Central memory CD4-positive, alpha-beta T cell (primary cell): Measurements from ENCODE around the gene ELOVL6.
"Not testable (repeated sequence)": the region's sequence is repeated elsewhere in the genome, so short reads cannot be mapped to it uniquely, and the experiment has no call there.

ENCODE experiments used
- DNase-seq: peaks from one replicate; pipeline ENCODE4 v3.0.0; 2022

ELOVL6 gene

DNA sequence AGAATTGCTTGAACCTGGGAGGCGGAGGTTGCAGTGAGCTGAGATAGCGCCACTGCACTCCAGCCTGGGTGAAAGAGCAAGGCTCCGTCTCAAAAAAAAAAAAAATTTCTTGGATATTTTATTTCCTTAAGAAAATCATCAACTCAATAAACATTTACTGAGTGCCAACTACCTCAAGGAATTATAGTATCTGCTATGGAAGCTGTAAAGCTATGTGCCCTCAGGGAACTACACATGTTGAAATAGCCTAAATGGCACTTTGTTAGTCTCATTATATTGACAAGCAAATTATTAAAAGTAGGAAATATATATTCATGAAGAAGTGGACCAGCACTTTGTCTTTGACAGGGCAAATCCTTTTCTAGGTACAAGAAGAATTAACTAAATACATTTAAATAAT, 40.8 kb downstream of the ELOVL6 start:
- no peak for DNase-seq

DNA sequence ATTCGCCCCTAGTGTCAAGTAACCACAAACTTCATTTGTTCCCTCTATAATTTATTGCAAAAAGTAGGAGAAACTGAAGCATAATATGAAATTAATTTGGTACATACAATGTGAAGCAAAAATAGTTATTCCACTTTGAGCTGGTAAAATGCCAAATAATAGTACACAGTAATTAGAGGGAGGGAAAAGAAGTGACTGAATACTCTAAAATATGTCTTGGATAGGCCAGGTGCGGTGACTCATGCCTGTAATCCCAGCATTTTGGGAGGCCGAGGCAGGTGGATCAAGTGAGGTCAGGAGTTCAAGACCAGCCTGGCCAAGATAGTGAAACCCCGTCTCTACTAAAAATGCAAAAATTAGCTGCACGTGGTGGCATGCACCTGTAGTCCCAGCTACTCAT, 41.2 kb downstream of the ELOVL6 start:
- DNase-seq = not testable (repeated sequence)

DNA sequence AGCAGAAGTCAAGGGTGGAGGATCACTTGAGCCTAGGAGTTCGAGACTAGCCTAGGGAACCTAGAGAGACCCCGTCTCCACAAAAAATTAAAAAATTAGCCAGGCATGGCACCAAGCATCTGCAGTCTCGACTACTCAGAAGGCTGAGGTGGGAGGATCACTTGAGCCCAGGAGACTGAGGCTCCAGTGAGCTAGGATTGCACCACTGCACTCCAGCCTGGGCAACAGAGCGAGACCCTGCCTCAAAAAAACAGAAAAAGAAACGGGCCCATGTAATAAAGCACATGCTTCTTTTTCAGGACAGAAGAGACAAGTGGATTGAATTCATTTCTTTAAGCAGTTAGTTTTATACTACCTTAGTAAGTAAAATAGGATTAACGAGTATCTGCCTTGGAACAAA, 42.0 kb downstream of the ELOVL6 start:
- DNase-seq = no peak

DNA sequence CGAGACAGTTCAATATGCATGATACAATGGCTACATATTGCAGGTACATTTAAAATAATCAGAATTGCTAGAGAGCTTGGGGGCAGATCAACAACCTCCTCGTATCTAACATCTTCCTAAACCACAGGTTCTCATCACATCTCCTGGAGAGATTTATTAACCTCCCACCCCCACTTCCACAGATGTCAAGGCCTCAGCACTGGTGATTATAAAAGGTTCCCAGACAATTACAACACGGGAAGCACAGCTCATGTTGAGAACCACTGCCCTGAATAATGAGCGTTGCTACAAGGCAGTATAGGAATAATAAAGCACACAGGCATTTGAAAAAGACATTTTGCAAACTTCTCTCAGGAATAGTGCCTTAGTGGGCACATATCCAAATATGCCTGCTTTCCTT, 42.8 kb downstream of the ELOVL6 start:
- DNase-seq = no peak

DNA sequence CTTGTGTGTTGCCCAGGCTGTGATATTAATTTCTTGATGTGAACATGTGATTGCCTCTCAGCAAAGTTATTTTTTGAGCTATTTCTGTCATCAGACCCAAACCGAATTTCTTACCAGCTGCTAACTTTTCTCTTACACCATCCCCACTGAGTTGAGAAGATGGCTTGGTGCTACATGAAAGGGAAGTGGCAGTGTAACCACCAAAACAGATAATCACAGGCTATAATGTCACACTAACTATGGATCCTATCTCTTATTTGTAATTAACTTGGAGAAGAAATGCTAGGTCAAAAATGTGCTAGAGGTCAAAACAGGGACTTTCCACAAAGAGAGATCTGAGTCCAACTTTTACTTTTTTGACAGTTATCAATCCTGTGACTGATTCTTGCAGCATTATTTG, 43.8 kb downstream of the ELOVL6 start:
- no peak for DNase-seq

DNA sequence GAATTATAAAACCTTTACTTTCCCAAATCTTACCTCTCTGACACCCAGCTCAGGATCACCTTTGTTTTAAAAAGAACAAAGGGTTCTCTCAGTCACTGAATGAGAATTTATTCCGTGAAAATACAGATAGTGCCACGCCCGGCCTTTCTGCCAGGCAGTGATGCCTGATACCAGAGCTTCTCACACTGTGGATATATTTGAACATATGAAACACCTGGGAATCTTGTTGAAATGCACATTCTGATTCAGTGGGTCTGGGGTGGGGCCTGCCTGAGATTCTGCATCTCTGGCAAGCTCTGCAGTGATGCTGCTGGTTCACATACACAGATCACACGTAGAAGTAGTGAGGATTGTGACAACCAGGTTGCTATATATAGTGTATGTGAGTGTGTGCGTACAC, 46.0 kb downstream of the ELOVL6 start:
- no peak for DNase-seq

DNA sequence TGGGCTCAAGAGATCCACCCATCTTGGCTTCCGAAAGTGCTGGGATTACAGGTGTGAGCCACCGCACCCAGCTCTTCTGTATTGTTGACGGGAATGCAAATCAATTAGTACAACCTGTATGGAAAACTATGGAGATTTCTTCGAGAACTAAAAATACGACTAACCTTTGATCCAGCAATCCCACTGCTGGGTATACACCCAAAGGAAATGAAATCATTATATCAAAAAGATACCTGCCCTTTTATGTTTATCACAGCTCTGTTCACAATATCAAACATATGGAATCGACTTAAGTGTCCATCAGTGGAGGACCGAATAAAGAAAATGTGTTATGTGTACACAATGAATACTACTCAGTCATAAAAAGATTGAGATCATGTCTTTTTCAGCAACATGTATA, 49.3 kb downstream of the ELOVL6 start:
- no peak for DNase-seq

DNA sequence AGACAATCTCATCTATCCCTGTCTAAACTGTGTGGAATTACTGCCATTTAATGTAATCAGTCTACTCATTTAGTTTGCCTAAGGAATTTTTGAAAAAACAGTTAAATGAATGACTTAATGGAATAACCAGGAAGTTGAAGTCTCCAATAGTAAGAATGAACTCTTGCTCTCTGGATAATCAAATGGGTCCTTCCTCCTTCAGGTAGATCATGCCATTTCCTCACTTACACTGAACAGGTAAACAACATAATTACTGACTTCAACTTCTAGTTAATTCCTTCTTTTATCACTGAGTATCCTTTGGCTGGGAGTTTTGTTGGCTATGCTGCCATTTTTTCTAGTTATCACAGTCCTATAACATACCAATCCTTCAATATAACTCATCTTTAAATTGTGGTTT, 56.0 kb downstream of the ELOVL6 start:
- no peak for DNase-seq

DNA sequence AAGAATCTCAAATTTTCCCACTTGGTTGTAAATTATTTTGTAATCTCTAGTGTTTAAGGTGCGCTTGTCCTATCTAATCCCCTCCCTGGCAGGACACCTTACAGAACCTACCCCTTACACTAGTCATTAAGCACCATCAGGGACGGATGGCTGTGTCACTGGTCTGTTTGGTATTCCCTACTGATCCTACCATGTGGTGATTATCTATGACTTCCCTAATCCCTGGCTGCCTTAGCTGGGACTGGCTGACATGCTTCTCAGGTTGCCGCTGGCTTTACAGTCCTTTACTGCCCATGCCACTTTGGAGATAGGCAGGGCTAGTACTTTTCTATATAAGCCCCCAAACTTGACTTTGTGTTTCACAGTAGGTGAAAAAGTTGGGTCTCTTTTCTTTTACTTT, 58.6 kb downstream of the ELOVL6 start:
- DNase-seq = no peak

DNA sequence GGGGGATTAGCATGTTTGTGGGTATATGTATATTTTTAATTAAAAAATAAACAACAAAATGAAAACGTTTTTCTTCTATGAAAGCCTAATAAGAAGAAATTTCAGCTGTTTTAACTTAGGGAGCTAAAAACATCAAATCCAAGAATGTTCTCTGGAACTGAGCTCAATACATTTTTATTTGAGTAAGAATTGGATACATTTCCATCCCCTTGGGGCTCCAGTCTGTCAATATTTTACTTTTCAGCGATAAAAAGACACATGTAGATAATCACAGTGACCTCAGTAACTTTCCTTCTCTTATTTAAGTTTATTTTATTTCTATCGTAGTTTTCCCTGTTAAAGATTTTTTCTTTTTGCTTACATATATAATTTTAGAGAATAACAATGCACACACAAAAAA, 59.3 kb downstream of the ELOVL6 start:
- DNase-seq = no peak

DNA sequence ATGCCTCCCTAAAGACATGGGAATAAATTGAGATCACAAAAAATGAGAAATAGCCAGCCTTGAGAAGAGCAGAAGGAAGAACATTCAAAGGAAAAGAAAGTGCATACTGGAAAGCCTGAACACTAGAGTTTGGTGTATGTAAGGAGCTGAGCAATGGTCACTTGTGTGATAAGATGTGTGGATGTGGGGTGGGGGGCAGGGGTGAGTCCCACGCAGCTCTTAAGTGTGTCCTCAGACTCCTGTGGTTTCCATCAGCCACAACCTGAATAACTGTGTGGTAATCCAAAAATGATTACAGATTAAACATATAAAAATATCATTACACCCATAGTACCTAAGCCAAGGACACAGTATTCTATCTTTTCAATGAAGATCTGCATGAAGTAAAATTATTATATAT, 59.9 kb downstream of the ELOVL6 start:
- DNase-seq = no peak

DNA sequence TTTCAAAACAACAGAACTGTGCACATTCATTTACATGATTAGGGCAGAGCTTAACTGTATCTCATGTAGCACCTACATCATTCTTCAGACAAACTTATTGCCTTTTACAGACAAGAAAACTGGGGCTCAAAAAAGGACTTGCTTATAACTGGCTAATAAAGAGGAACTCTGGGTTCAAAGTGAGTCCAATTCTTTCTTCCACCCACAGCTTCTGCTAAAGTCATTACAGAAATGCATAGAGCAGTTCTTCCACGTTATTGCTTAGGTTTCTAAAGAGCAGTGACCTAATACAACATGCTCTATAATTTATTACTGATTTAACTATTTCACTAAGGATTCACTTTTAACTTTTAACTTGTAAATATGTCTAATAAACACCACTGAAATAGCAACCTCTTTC, 60.6 kb downstream of the ELOVL6 start:
- no peak for DNase-seq

DNA sequence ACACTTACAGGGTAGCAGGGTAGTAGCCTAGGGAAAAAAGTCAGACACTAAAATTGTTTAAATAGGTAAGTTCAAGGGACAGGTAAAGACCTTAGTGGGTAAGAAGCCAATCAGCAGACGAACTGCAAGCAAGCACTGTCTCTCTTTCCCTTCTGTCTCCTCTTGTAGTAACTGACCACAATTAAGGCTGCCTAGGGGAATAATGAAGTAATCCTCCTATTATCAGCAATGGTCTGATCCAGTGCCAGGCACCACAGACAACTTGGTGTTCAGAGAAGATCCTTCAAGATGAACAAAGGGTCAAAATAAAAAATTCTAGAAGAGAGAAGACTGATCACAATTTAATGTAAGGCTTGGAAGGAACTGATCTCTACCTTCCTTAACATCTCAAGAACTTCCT, 62.9 kb downstream of the ELOVL6 start:
- no peak for DNase-seq

DNA sequence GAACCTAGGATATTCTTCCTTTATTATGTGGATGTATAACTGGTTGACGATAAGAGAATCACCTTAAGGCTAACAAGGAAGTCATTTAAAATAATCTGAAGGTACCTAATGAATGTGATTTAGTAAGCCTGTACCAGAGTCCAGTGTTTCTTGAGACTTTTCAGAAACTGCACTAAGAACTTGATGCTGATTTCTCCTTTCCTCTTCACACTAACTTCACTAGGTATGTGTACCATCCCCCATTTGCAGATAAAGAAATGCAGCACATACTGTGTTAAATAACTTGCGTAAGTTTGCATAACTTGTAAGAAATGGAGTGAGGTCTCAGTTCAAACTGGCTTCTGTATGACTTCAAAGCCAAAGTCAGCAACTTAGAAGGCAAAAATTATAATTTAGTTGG, 63.3 kb downstream of the ELOVL6 start:
- no peak for DNase-seq

DNA sequence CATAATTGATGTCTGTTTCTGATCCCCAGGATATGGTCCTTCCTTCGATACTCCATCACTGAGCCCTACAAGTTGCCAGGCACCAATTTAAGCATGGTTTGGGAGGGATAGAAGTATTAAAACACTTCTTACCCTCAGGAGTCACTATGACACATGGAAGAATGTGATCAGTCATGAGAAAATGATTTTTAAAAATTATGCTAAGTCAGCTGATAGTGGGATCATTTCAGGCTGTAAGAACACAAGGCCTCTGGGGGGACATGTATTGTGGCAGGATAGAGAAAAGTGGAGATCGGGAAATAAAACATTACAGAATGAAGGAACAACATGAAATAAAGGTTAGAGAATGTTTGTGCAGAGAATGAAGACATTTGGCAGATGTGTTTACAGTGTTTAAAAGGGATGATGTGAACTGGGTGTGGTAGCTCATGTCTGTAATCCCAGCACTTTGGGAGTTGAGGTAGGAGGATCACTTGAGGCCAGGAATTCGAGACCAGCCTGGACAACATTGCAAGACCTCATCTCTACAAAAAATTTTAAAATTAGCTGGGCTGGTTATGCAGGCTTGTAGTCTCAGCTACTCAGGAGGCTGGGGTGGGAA, 64.0 kb downstream of the ELOVL6 start:
- DNase-seq = no peak

DNA sequence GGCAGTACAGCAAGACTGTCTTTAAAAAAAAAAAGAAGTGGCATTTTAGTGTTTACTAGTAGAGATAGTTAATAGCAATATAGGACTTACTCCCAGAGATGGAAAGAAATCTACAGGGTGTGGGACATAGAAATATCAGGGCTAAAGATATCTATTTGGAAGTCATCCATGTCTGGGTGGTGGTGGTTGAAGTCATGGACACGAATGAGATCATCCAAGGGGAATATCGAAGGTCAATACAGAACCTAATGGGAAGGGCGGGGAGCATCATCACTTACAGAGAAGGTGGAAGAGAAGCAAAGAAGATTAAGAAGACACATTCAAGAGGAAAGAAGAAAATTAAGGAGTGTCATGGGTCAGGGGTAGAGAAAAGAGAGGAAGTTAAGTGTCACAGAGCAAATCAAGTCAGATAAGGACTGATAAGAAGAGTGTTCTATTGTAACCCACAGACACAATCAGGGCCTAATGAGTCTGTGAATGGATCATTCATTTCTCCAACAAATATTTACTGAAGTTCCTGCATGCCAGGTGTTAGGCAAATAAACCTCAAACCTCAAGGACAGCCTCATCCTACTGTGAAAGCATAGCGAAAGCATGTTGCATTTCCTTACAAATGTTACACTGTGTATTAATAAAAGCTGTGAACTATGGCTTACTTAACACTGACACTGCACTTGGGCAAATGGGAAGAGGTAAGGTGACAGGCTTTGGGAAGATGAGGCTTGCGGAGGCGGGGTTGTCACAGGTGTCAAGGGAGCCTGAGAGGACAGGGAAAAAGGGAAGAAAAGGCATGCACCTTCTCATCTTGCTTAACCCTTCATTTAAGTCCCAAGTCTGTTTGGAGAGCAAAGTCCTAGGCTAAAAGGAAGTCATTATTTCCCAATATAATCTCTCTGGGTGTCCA, 65.3 kb downstream of the ELOVL6 start:
- DNase-seq = no peak

DNA sequence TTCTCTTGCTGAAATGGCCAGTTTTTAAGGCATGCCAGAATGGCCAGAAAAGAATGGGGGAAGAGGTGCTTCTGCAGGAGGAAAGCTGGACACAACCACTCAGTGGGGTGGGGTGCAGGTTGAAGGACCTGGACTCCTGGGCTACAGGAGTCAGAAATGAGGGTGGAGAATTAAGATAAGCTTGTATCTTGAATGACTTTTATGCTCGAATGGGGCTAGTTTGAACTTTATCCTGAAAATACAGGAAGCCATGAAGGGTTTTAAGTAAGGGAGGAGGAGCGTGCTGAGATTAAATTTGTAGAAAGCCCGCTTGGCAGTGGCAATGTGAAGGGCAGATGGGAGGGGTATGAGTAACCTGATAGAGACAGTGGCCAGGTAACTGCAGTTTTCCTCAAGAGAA, 66.5 kb downstream of the ELOVL6 start:
- no peak for DNase-seq

DNA sequence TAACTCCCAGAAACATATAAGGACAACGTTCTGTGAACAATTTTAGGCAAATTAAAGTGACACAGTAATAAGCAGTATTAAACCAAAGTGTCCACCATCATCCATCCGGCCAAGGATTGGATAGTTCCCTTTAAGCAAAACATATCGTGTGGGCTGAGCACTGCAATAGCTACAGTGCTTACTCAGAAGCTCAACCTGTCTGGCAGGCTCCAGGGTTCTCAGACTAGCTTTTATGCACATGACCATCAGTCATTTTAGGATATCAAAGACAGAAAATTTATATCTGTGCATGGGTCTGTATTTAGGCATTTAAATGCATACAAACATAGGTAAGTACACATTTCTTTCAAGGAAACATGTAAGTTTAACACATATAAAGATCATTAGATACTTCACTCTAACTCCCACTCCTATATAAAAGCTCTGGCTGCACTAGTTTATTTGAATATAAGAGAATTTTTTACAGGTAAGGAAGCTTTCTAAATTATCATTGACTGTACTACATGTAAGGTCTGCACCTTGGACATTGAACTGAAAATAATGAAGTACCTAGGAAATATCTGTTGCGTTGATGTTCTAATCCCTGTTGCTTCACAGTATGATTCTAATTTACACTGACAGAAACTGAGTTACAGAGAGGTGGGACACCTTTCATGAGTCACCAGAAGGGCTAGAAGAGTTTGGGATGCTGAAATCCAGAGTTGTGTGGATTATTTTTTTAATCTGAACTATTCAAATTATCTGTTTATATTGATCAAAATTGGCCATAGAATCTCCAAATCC, 67.6 kb downstream of the ELOVL6 start:
- no peak for DNase-seq

DNA sequence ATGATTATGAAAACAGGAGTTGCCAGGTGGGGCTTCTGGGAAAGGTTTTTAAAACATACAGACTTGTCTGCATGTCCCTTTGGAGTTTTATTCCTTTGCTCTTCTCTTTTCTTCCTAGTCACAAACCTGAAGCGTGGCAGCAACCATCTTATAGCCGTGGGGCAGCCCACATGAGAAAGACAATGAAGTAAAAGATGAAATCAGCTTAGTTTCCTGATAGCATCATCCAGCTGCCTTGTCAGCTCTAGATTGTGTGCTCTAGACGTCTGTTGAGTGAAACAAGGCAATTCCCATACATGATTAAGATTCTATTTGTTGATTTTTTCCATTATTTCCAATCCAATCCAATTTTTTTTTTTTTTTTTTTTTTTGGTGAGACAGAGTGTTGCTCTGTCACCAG, 68.9 kb downstream of the ELOVL6 start:
- no peak for DNase-seq

DNA sequence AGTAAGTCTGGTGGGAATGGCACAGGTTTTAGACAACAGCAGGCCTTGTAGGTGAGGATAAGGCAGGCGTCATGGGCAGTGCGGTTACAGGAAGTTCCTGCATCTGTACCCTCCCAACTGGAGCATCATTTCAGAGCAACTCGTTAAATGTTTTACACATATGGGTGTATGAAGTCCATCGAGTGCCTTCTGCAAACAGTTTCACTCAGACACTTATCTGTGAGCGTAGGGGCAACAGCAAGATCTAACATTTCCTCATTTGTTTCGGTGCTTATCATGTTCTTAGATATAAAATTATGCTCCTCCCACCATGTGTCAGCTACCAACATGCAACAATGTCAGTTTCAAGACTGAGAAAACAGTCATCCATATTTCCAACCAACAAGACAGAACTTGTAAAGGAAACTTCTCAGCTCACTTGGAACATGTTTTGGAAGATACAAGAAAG, 69.9 kb downstream of the ELOVL6 start:
- DNase-seq = no peak

DNA sequence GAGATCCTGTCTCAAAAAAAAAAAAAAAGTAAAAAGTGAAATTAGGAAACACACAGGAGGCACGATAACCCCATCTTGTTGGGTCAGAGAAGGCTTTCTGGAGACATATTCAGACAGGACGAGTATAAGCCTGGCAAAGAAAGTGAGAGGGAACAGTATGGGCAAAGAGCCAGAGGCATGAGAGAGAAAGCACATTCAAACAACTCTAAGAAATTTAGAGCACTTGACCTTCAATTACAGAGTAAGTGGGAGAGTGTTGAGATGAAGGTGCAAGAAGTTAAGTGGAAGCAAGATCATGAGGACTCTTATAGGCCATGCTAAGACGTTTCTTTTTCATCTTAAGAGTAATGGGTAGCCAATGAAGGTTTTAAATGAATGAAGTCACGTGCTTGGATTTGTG, 70.4 kb downstream of the ELOVL6 start:
- DNase-seq = no peak

DNA sequence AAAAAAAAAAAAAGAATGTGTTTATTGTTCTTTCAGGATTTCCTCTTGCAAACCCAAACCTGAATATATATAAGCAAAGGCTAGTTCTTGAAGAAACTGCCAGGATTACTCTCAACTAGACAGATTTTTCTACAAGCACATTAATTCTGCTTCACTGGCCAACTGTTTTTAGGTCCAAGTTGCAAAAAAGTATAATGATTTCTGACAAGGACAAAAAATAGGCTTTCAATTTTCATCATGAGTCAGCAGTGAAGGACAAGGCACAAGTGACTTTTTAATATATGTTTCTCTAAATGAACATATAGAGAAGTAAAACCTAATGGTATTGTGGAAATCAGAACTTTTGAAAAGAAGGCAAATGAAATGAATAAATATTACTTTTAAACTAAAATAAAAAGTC, 73.7 kb downstream of the ELOVL6 start:
- no peak for DNase-seq

DNA sequence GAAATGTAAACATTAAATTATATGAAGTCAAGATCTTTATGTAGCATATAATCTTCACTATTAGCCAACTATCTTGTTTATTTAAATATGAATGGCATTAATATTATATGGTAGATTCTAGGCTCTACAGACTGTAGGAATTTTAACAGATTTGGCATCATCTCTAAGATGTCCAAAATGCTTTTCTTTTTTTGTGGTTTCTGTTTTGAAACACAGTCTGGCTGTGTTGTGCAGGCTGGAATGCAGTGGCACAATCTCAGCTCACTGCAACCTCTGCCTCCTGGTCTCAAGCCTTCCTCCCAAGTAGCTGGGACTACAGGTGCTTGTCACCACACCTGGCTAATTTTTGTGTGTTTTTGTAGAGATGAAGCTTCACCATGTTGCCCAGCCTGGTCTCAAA, 76.2 kb downstream of the ELOVL6 start:
- no peak for DNase-seq

DNA sequence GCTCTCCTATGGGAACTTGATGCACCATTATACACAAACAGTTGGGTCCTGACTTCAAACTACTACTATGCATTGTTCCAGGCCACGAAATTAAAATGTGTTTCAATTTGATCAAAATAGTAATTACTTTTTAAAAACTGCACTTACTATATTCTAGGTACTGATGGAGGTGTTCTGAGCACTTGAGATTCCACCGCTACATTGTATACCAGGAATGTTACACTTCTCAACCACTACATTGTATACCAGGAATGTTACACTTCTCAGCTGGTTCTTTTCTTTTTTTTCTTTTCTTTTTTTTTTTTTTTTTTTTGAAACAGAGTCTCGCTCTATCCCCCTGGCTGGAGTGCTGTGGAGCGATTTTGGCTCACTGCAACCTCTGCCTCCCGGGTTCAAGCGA, 77.9 kb downstream of the ELOVL6 start:
- DNase-seq = no peak
